DOHH2 (cell line): Measurements from ENCODE around the gene TTC19.

Experiments used
- EZH2phosphoT487 ChIP-seq: fragments of 200-600 bp; sonication (generic); IDR thresholded peaks from 2 replicates; pipeline ENCODE4 v1.6.1; 2017; ENCODE audit warnings: borderline replicate concordance, mild to moderate bottlenecking, antibody characterized with exemption, low read length, moderate library complexity, mixed read lengths
- TF ChIP-seq, protein P1 (sequence below): fragments of 200-600 bp; sonication (generic); IDR thresholded peaks from one replicate; pipeline ENCODE4 v1.5.1; 2014; ENCODE audit warnings: antibody characterized with exemption, mild to moderate bottlenecking, low read depth, low read length; ENCODE audit not compliant: poor library complexity, severe bottlenecking

GRCh38 chr17:16052486-16052885 lies 52.9 kb downstream of the TTC19 start:
- TF ChIP-seq, protein P1, sequence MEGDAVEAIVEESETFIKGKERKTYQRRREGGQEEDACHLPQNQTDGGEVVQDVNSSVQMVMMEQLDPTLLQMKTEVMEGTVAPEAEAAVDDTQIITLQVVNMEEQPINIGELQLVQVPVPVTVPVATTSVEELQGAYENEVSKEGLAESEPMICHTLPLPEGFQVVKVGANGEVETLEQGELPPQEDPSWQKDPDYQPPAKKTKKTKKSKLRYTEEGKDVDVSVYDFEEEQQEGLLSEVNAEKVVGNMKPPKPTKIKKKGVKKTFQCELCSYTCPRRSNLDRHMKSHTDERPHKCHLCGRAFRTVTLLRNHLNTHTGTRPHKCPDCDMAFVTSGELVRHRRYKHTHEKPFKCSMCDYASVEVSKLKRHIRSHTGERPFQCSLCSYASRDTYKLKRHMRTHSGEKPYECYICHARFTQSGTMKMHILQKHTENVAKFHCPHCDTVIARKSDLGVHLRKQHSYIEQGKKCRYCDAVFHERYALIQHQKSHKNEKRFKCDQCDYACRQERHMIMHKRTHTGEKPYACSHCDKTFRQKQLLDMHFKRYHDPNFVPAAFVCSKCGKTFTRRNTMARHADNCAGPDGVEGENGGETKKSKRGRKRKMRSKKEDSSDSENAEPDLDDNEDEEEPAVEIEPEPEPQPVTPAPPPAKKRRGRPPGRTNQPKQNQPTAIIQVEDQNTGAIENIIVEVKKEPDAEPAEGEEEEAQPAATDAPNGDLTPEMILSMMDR = no peak
- TF ChIP-seq EZH2phosphoT487 = no peak
